T-helper 1 cell (primary cell): ENCODE results near the gene MPI.
A peak's percentile ranks its signal among the peaks of the same experiment; 100 is the strongest.
"Not testable (repeated sequence)": the region's sequence is repeated elsewhere in the genome, so short reads cannot be mapped to it uniquely, and the experiment has no call there.

Source experiments
- DNase-seq, 5 donors: peaks; one replicate each; pipeline ENCODE4 v3.0.0-alpha.2; 2012 to 2020

The MPI gene

GRCh38 chr15:74863239-74864056, 26.4 kb upstream of the MPI start:
- no peak for DNase-seq

GRCh38 chr15:74864296-74864695, 25.5 kb upstream of the MPI start:
- DNase-seq, result no peak

GRCh38 chr15:74865316-74865715, 24.5 kb upstream of the MPI start:
- no peak for DNase-seq

- no peak for DNase-seq
These were observed 23.8 kb upstream of the MPI start for GRCh38 chr15:74866090-74866489.

GRCh38 chr15:74867466-74868038, 22.3 kb upstream of the MPI start:
- no peak for DNase-seq

GRCh38 chr15:74868059-74868458, 21.8 kb upstream of the MPI start:
- DNase-seq, result peak in 1 of 5 donors; percentile 62

- no peak for DNase-seq
These were observed 20.5 kb upstream of the MPI start for GRCh38 chr15:74869372-74869725.

- peak in 2 of 5 donors; percentile 8 to 88 for DNase-seq
These were observed 20.0 kb upstream of the MPI start for GRCh38 chr15:74869726-74870407.

GRCh38 chr15:74870436-74871215, 19.2 kb upstream of the MPI start:
- DNase-seq, result no peak

GRCh38 chr15:74872702-74873035, 17.2 kb upstream of the MPI start:
- DNase-seq, result no peak

GRCh38 chr15:74873036-74873755, 16.6 kb upstream of the MPI start, which contains the start of gene SCAMP2:
Gene SCAMP2, minus strand, starts transcription at chr15:74873365. Its CDS starts 110 bp downstream, at chr15:74873255.
- peak; percentile 80 to 94 (median 84) for DNase-seq

- peak in 1 of 5 donors; percentile 33 for DNase-seq
These were observed 16.0 kb upstream of the MPI start for GRCh38 chr15:74873756-74874424.

- DNase-seq, result no peak
These were observed 11.6 kb upstream of the MPI start for GRCh38 chr15:74878273-74878672.

GRCh38 chr15:74882528-74882927, 7.3 kb upstream of the MPI start:
- DNase-seq, result no peak

- DNase-seq, result no peak
These were observed 5.2 kb upstream of the MPI start for GRCh38 chr15:74884428-74885223.

- no peak for DNase-seq
These were observed 4.4 kb upstream of the MPI start for GRCh38 chr15:74885461-74885860.

GRCh38 chr15:74887537-74888193, 2.2 kb upstream of the MPI start:
- DNase-seq, result not testable (repeated sequence)

- DNase-seq, result no peak
These were observed 1.1 kb upstream of the MPI start for GRCh38 chr15:74888716-74889115.

GRCh38 chr15:74889390-74889882, 406 bp upstream of the MPI start:
- peak in 1 of 5 donors; percentile 12 for DNase-seq

- no peak for DNase-seq
These were observed 771 bp downstream of the MPI start for GRCh38 chr15:74890665-74890960.
